Liver (tissue), 9 donors: Measurements from ENCODE around the gene E2F4. TPM values are rescaled to one million over a fixed set of nuclear protein-coding genes. Genes with fewer than 3 reads are reported as not detected.
A peak's percentile ranks its signal among the peaks of the same experiment; 100 is the strongest.

ENCODE experiments used
- DNase-seq: peaks from one replicate; pipeline ENCODE4 v3.0.0-alpha.2; 2017; ENCODE audit warnings: low spot score
- H3K27ac ChIP-seq, 2 donors: one replicate each; pipeline ENCODE4 v1.7.0; 2013; ENCODE audit warnings: inconsistent platforms in 2 of 2, low read length in 2 of 2, control low read depth in 1 of 2, low read depth in 1 of 2, mild to moderate bottlenecking in 1 of 2
- H3K27me3 ChIP-seq, 4 donors: one replicate each; pipeline versions ENCODE4 v1.6.1 to v1.7.0; 2013; ENCODE audit warnings: low read length in 3 of 4, inconsistent platforms in 1 of 4, mild to moderate bottlenecking in 1 of 4, moderate library complexity in 1 of 4; ENCODE audit not compliant: control insufficient read depth in 4 of 4, insufficient read depth in 4 of 4
- H3K36me3 ChIP-seq, 4 donors: one replicate each; pipeline versions ENCODE4 v1.6.1 to v1.7.0; 2013; ENCODE audit warnings: low read length in 3 of 4, mild to moderate bottlenecking in 3 of 4, low read depth in 1 of 4, moderate library complexity in 1 of 4; ENCODE audit not compliant: control insufficient read depth in 4 of 4, insufficient read depth in 3 of 4
- H3K4me1 ChIP-seq, 4 donors: one replicate each; pipeline versions ENCODE4 v1.6.1 to v1.7.0; 2013; ENCODE audit warnings: low read length in 3 of 4, mild to moderate bottlenecking in 3 of 4, moderate library complexity in 1 of 4; ENCODE audit not compliant: control insufficient read depth in 4 of 4, insufficient read depth in 4 of 4
- H3K4me3 ChIP-seq, 3 donors: one replicate each; pipeline versions ENCODE4 v1.6.1 to v1.7.0; 2013; ENCODE audit warnings: low read length in 3 of 3, control low read depth in 1 of 3, low read depth in 1 of 3, mild to moderate bottlenecking in 1 of 3
- H3K9ac ChIP-seq, 2 donors: one replicate each; pipeline ENCODE4 v1.7.0; 2013; ENCODE audit warnings: low read length in 2 of 2, mild to moderate bottlenecking in 2 of 2, moderate library complexity in 2 of 2, control low read depth in 1 of 2, low read depth in 1 of 2
- H3K9me3 ChIP-seq, 4 donors: one replicate each; pipeline versions ENCODE4 v1.6.1 to v1.7.0; 2013; ENCODE audit warnings: low read length in 3 of 4; ENCODE audit not compliant: control insufficient read depth in 4 of 4
- ATF3 ChIP-seq: IDR thresholded peaks from 2 replicates; pipeline ENCODE4 v1.6.1; 2016; ENCODE audit warnings: antibody characterized with exemption
- EGR1 ChIP-seq, 2 donors: IDR thresholded peaks; 2 replicates each; pipeline ENCODE4 v1.6.1; 2016 to 2018; ENCODE audit warnings: antibody characterized with exemption in 2 of 2, low read depth in 2 of 2
- FOXA1 ChIP-seq: IDR thresholded peaks from 2 replicates; pipeline ENCODE4 v1.6.1; 2016; ENCODE audit warnings: antibody characterized with exemption
- FOXA2 ChIP-seq: IDR thresholded peaks from 2 replicates; pipeline ENCODE4 v1.6.1; 2016; ENCODE audit warnings: antibody characterized with exemption
- GABPA ChIP-seq, 2 donors: IDR thresholded peaks in 1 of 2; conservative IDR thresholded peaks in 1 of 2; 2 replicates each; pipeline ENCODE4 v1.6.1; 2016; ENCODE audit warnings: antibody characterized with exemption in 2 of 2, mild to moderate bottlenecking in 1 of 2, moderate library complexity in 1 of 2
- HNF4A ChIP-seq, 2 donors: conservative IDR thresholded peaks; 2 replicates each; pipeline ENCODE4 v1.6.1; 2016; ENCODE audit warnings: antibody characterized with exemption in 2 of 2, mild to moderate bottlenecking in 2 of 2
- HNF4G ChIP-seq: IDR thresholded peaks from 2 replicates; pipeline ENCODE4 v1.6.1; 2016; ENCODE audit warnings: antibody characterized with exemption
- JUND ChIP-seq, 2 donors: IDR thresholded peaks; 2 replicates each; pipeline ENCODE4 v1.6.1; 2016; ENCODE audit warnings: antibody characterized with exemption in 2 of 2
- MAX ChIP-seq: IDR thresholded peaks from 2 replicates; pipeline ENCODE4 v1.6.1; 2016; ENCODE audit warnings: antibody characterized with exemption
- NR2F2 ChIP-seq: IDR thresholded peaks from 2 replicates; pipeline ENCODE4 v1.6.1; 2016; ENCODE audit warnings: antibody characterized with exemption
- RAD21 ChIP-seq, 2 donors: IDR thresholded peaks; 2 replicates each; pipeline ENCODE4 v1.6.1; 2016; ENCODE audit warnings: antibody characterized with exemption in 2 of 2, mild to moderate bottlenecking in 2 of 2
- RXRA ChIP-seq, 2 donors: IDR thresholded peaks; 2 replicates each; pipeline ENCODE4 v1.6.1; 2017 to 2018; ENCODE audit warnings: antibody characterized with exemption in 2 of 2, mild to moderate bottlenecking in 1 of 2
- SP1 ChIP-seq: IDR thresholded peaks from 2 replicates; pipeline ENCODE4 v1.6.1; 2018; ENCODE audit warnings: antibody characterized with exemption, mild to moderate bottlenecking
- TAF1 ChIP-seq: conservative IDR thresholded peaks from 2 replicates; pipeline ENCODE4 v1.6.1; 2016; ENCODE audit warnings: antibody characterized with exemption, mild to moderate bottlenecking
- YY1 ChIP-seq: IDR thresholded peaks from 2 replicates; pipeline ENCODE4 v1.6.1; 2016; ENCODE audit warnings: antibody characterized with exemption, mild to moderate bottlenecking
- ZBTB33 ChIP-seq: IDR thresholded peaks from 2 replicates; pipeline ENCODE4 v1.6.1; 2016; ENCODE audit warnings: antibody characterized with exemption
- WGBS: extraction: QIAGEN DNeasy Blood & Tissue Kit; methylation state at CpG from one replicate; pipeline ENCODE4 v1.1.7; 2013; 5-methylcytosine and 5-hydroxymethylcytosine counted together
- polyA plus RNA-seq, 2 donors: library from polyadenylated mRNA; stranded (reverse) in 1 of 2; unstranded in 1 of 2; fragments of 200-250 nt in 1 of 2; fragments of >200 nt in 1 of 2; fragmentation: Nextera tagmentation in 1 of 2; extraction: Ambion mirVana in 1 of 2; gene quantifications; one replicate each; pipeline versions ENCODE4 v1.2.1 to v1.2.3, GENCODE V29; 2013 to 2015
- total RNA-seq, 2 donors: library from RNA; depleted of rRNA; stranded (reverse); fragments of >200 nt; gene quantifications; one replicate each; pipeline ENCODE4 v1.2.3, GENCODE V29; 2014
- TF ChIP-seq, protein P1 (sequence below): fragments of 150-350 bp; IDR thresholded peaks from 2 replicates; pipeline ENCODE4 v1.5.1; 2017; ENCODE audit warnings: improper control_type of control experiment, low read depth, low read length; ENCODE audit not compliant: missing input control
- TF ChIP-seq, protein P2 (sequence below): IDR thresholded peaks from 2 replicates; pipeline ENCODE4 v1.6.1; 2016; ENCODE audit warnings: antibody characterized with exemption, mild to moderate bottlenecking
- donor health status: healthy.
- donor health status: healthy.
- donor health status: healthy.
- donor health status: healthy.
- donor health status: healthy.

E2F4 gene
- total and polyA plus RNA-seq, 4 donors: 18.1 to 107 (median 30.0) TPM

DNA sequence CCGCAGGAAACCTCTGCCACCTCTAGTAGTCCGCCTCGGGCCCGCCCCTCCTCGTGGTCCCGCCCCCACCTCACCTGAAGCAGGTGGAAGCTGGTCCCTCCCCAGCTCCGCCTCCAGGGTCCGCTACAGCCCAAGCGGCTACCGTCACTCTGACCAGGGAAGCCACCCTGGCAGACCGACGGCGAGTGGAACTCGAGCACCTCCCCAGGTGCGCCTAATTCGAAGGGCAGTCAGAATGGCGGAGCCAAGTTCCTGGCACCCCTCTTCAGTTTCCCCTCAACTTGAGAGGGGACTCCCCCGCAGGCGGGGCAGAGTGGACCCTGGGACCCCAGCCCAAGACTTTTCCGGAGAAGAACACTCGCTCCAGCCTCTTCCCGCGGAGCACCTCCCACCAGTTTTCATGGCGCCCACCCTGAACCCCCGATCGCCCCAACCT, 54.8 kb downstream of the E2F4 start:
- TF ChIP-seq YY1 (no peak), ATF3 (no peak), FOXA2 (no peak)
- TF ChIP-seq, protein P1, sequence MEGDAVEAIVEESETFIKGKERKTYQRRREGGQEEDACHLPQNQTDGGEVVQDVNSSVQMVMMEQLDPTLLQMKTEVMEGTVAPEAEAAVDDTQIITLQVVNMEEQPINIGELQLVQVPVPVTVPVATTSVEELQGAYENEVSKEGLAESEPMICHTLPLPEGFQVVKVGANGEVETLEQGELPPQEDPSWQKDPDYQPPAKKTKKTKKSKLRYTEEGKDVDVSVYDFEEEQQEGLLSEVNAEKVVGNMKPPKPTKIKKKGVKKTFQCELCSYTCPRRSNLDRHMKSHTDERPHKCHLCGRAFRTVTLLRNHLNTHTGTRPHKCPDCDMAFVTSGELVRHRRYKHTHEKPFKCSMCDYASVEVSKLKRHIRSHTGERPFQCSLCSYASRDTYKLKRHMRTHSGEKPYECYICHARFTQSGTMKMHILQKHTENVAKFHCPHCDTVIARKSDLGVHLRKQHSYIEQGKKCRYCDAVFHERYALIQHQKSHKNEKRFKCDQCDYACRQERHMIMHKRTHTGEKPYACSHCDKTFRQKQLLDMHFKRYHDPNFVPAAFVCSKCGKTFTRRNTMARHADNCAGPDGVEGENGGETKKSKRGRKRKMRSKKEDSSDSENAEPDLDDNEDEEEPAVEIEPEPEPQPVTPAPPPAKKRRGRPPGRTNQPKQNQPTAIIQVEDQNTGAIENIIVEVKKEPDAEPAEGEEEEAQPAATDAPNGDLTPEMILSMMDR: no peak
- Histone ChIP-seq H3K27ac (peak overlapping the region; percentile 85 to 88), H3K9me3 (no peaks in the 10 kb centered on the region), H3K4me3 (peak overlapping the region; percentile 57 to 62 (median 59)), H3K27me3 (peaks cover 0 to 13% (median 1%) of the 10 kb centered on the region in 4 donors), H3K36me3 (no peaks in the 10 kb centered on the region), H3K9ac (peak overlapping the region; percentile 45 to 66), H3K4me1 (peaks cover 17 to 49% (median 33%) of the 10 kb centered on the region in 4 donors)
- DNase-seq: peak; percentile 62
- WGBS: 2% methylated on average over 26 of the region's 26 CpGs

DNA sequence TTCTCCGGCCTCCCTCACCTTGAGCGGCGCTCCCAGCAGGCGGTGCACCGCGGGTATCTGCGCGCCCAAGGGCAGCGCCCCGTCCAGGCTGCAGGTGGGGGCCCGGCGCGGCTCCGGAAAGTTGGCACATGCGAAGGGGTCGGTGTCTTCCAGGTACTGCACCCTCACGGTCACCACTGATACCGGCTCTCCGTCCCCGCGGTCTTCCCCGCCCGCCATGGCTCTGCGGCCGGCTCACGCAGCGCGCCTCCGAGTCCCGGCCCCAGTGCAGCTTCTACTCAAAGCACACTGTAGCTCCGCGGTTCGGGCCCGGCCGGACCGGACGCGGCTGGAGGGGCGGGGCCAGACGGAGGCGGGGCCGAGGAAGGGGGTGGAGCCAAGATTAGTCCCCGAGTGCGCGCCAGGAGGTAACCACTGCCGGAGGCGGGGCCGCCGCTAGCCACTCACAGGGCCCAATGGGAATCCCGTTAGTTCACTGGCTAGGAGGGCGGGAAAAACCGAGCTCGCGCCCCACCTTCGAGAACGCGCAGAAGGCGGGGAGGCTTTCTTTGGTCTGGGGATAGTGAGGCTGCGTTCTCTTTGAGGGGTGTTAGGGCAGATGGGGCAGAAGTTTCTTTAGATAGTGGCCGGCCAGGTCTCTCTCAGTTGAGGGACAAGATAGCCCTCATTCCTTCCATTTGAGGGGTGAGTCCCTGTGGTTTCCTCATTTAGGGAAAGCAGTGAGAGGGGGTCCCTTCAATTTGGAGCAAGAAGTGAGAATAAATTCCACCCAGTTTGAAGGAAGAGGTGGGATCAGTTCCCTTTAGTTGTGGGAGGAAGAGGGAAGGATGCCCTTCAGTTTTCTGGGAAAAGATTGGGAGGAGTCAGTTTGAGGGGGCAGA, 55.5 kb downstream of the E2F4 start, which contains the start of gene FHOD1:
Gene FHOD1, minus strand, starts transcription at position 290 of the 881 bp plus-strand sequence. Its CDS starts 71 bp downstream, at position 219.
- TF ChIP-seq YY1 (no peak), JUND (IDR thresholded peaks at IDR 0.05) (no peak), HNF4A (conservative IDR thresholded peaks at IDR 0.05) (no peak), GABPA (IDR thresholded peaks at IDR 0.05 in 1 of 2, conservative IDR thresholded peaks at IDR 0.05 in 1 of 2) (peak in 1 of 2 donors; percentile 44), RXRA (IDR thresholded peaks at IDR 0.05) (no peak), HNF4G (no peak), TAF1 (peak; percentile 34), FOXA2 (no peak), ZBTB33 (peak; percentile 90), MAX (no peak), ATF3 (no peak), EGR1 (IDR thresholded peaks at IDR 0.05; ENCODE audit: low read depth in 2 of 2) (no peak), NR2F2 (no peak), SP1 (peak; percentile 49), RAD21 (IDR thresholded peaks at IDR 0.05) (peak in 1 of 2 donors; percentile 10), FOXA1 (no peak)
- TF ChIP-seq, protein P2, sequence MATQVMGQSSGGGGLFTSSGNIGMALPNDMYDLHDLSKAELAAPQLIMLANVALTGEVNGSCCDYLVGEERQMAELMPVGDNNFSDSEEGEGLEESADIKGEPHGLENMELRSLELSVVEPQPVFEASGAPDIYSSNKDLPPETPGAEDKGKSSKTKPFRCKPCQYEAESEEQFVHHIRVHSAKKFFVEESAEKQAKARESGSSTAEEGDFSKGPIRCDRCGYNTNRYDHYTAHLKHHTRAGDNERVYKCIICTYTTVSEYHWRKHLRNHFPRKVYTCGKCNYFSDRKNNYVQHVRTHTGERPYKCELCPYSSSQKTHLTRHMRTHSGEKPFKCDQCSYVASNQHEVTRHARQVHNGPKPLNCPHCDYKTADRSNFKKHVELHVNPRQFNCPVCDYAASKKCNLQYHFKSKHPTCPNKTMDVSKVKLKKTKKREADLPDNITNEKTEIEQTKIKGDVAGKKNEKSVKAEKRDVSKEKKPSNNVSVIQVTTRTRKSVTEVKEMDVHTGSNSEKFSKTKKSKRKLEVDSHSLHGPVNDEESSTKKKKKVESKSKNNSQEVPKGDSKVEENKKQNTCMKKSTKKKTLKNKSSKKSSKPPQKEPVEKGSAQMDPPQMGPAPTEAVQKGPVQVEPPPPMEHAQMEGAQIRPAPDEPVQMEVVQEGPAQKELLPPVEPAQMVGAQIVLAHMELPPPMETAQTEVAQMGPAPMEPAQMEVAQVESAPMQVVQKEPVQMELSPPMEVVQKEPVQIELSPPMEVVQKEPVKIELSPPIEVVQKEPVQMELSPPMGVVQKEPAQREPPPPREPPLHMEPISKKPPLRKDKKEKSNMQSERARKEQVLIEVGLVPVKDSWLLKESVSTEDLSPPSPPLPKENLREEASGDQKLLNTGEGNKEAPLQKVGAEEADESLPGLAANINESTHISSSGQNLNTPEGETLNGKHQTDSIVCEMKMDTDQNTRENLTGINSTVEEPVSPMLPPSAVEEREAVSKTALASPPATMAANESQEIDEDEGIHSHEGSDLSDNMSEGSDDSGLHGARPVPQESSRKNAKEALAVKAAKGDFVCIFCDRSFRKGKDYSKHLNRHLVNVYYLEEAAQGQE: no peak
- TF ChIP-seq, protein P1: no peak
- Histone ChIP-seq H3K9me3 (no peaks in the 10 kb centered on the region), H3K27ac (peak within 1 kb of the TSS; percentile 85 to 88), H3K4me1 (peaks cover 17 to 45% (median 31%) of the 10 kb centered on the region in 4 donors), H3K9ac (peak within 1 kb of the TSS; percentile 45 to 66), H3K4me3 (peak within 1 kb of the TSS; percentile 57 to 62 (median 59)), H3K27me3 (peaks cover 0 to 13% (median 1%) of the 10 kb centered on the region in 4 donors), H3K36me3 (no peaks in the 10 kb centered on the region)
- DNase-seq: peak; percentile 99
- 2% methylated on average over 60 of the region's 60 CpGs for WGBS
